Mucosa of descending colon (tissue), 3 donors: ENCODE results near the gene QRSL1. TPM values are rescaled to one million over a fixed set of nuclear protein-coding genes. Genes with fewer than 3 reads are reported as not detected.

Source experiments
- ATAC-seq: fragments of 200-7000 bp; cut with Tn5 transposase; one replicate; pipeline ENCODE4 v1.9.1; 2020; ENCODE audit warnings: mild to moderate bottlenecking, moderate library complexity
- DNase-seq, 3 donors: peaks; one replicate each; pipeline ENCODE4 v3.0.0-alpha.2; 2020
- H3K36me3 ChIP-seq: fragments of 200-600 bp; one replicate; pipeline ENCODE4 v1.8.0; 2021; ENCODE audit warnings: low read depth, mild to moderate bottlenecking
- H3K4me1 ChIP-seq: fragments of 200-600 bp; one replicate; pipeline ENCODE4 v1.8.0; 2021; ENCODE audit warnings: low read depth, mild to moderate bottlenecking
- H3K4me3 ChIP-seq: fragments of 200-600 bp; one replicate; pipeline ENCODE4 v1.8.0; 2021; ENCODE audit warnings: mild to moderate bottlenecking
- H3K9me3 ChIP-seq: fragments of 200-600 bp; one replicate; pipeline ENCODE4 v1.8.0; 2021; ENCODE audit warnings: mild to moderate bottlenecking
- CTCF ChIP-seq: fragments of 200-600 bp; IDR thresholded peaks from one replicate; pipeline ENCODE4 v1.8.0; 2022; ENCODE audit warnings: antibody characterized with exemption, mild to moderate bottlenecking
- intact Hi-C, 2 donors: fragments of 100-400 bp; cut with DNase I in 1 of 2; cut with micrococcal nuclease in 1 of 2; formaldehyde crosslinking; loops; one replicate each; pipeline versions ENCODE4 v1.11.0 to v1.11.1; 2022; cut with DNase I, micrococcal nuclease
- total RNA-seq, 3 donors: library from RNA; stranded (reverse); fragmentation: NEBNext Ultra II Directional in 2 of 3; extraction: Animal tissue kit (Norgen Biotek cat#: 25700) in 2 of 3; gene quantifications; one replicate each; pipeline versions ENCODE4 v1.2.1 to v1.2.4, GENCODE V29; 2021 to 2023
- donor health status: DM: no; HTN: no; CAD: no; lungs with moderate emphysema.
- donor health status: DM: no; HTN: no; CAD: no.
- donor health status: DM: no; HTN: yes; CAD: no.

The QRSL1 gene
- total RNA-seq, 3 donors from 2014 or later, result 13.1 to 19.4 (median 15.2) TPM

DNA sequence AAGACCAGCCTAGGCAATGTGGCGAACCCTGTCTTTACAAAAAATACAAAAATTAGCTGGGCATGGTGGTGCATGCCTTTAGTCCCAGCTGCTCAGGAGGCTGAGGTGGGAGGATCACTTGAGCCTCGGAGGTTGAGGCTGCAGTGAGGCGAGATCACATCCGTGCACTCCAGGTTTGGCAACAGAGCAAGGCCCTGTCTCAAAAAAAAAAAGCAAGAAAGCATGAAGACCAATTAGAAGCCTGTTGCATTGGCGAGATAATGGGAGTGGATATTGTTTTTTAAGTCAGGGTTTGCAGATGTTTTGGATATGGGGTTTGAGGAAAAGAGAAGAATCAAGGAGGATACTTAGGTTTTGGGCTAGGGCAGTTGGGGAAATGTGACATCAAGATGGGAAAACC lies 5.2 kb downstream of the QRSL1 start:
- H3K4me1 ChIP-seq, result peaks cover 9% of the 10 kb centered on the region
- H3K4me3 ChIP-seq, result no peak overlapping the region
- ATAC-seq (no peak), DNase-seq (no peak)
- TF ChIP-seq CTCF, result no peak
- no peaks in the 10 kb centered on the region for H3K9me3 ChIP-seq
- intact Hi-C loops, result no loop called here
- H3K36me3 ChIP-seq, result no peaks in the 10 kb centered on the region

DNA sequence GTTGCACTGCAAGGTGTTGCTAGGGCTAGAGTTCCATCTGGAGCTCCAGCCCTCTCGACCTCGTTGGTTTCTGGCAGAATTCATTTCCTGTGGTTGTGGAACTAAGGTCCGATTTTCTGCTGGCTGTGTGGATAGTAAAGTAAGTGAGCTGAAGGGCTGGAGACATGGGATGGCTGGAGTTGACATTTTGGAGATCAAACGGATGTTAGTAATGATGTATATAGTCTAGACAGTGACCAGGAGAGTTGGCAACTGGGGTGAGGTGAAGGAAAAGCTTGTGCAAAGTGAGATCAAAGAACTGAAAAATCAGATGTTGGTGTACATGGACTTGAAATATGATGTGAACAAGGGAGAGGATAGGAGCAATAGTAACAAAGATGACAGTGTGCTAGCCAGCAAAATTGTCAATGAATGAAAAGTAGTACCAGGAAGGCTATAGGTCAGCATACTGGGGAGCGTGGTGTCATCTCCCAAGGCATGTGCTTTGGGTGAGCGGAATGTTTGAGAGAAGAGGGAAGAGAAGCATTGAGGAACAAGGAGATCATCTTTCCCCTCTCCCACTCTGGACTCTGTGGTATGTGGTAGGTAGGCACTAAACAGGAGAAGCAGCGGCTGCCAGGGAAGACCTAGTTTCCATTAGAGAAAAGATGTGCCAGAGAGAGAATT lies 7.8 kb downstream of the QRSL1 start:
- DNase-seq (no peak), ATAC-seq (peak; percentile 11)
- intact Hi-C loops, result no loop called here
- TF ChIP-seq CTCF, result no peak
- Histone ChIP-seq H3K9me3 (no peaks in the 10 kb centered on the region), H3K36me3 (no peaks in the 10 kb centered on the region), H3K4me3 (no peak overlapping the region), H3K4me1 (no peaks in the 10 kb centered on the region)

DNA sequence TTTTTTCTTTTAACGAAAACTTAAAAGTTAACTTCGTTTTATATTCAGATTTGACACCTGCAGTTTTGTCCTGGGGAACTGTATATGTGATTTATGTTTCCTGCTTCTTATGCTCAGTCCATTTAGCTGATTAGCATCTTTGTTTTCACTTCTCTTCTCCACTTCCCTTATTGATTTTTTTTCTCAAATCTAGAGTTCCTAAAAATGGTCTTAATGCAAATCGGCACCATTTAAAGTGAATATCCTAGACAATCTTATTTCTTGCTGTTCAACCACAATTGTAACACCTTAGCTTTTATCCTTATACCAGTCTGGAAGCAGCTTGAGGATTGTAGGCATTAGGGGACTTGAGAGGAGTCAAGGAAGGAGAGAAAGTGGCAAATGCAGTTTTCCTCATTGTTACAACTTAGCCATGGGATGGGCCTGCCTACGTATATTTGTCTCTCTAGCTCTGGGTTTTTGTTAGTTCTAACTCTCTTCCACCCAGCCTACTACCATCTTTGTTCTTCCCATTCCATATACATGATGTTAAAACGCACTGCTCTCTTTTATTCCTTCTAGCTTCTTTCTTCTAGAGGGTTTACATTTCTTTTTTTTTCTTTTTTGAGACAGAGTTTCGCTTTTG lies 8.5 kb downstream of the QRSL1 start:
- no peak for TF ChIP-seq CTCF
- Histone ChIP-seq H3K9me3 (no peaks in the 10 kb centered on the region), H3K36me3 (no peaks in the 10 kb centered on the region), H3K4me1 (no peaks in the 10 kb centered on the region), H3K4me3 (no peak overlapping the region)
- ATAC-seq (peak; percentile 56), DNase-seq (no peak)
- intact Hi-C loops, result no loop called here

DNA sequence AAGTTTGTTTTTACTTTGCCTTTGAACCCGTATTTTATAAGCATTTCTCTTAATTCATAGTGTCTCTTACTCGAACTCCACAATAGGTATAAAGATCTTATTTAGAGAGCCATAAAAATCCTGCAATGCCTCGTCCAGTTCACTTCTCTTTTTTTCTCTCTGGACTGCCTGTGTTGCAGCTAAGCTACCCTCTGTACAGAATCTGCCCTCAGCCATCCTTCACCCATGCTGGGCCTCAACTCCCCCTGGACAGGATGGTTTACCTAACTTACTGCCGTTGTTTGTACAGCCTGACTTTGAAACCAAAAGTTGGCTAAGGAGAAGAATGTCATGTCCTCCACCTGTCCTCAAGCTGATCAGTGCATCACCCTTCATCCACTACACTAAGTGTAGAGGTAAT lies 10.4 kb downstream of the QRSL1 start:
- Histone ChIP-seq H3K4me1 (no peaks in the 10 kb centered on the region), H3K9me3 (no peaks in the 10 kb centered on the region), H3K36me3 (no peaks in the 10 kb centered on the region), H3K4me3 (no peak overlapping the region)
- no peak for ATAC-seq
- DNase-seq, result no peak
- TF ChIP-seq CTCF, result no peak
- intact Hi-C loops, result no loop called here

- no peaks in the 10 kb centered on the region for H3K4me1 ChIP-seq
- H3K4me3 ChIP-seq, result no peak overlapping the region
- H3K9me3 ChIP-seq, result no peaks in the 10 kb centered on the region
- TF ChIP-seq CTCF, result no peak
- no peaks in the 10 kb centered on the region for H3K36me3 ChIP-seq
- intact Hi-C loops, result no loop called here
- ATAC-seq (no peak), DNase-seq (no peak)
Observed at GRCh38 chr6:106642476-106642875, 13.1 kb downstream of the QRSL1 start.
